Adrenal gland (tissue), 12 donors: ENCODE measurements around the gene TMEM123. TPM values are rescaled to one million over a fixed set of nuclear protein-coding genes. Genes with fewer than 3 reads are reported as not detected.
A peak's percentile ranks its signal among the peaks of the same experiment; 100 is the strongest.

Experiments
- DNase-seq, 7 donors: peaks; one replicate each; pipeline ENCODE4 v3.0.0-alpha.2; 2019 to 2020
- H3K27ac ChIP-seq, 5 donors: fragments of 200-600 bp; sonication (generic) in 4 of 5; 1 replicate in 3 of 5; 2 replicates in 2 of 5; pipeline versions ENCODE4 v1.5.1 to v1.8.0; 2016 to 2020; ENCODE audit warnings: mild to moderate bottlenecking in 1 of 5
- H3K27me3 ChIP-seq: fragments of 200-600 bp; 2 replicates; pipeline ENCODE4 v1.8.0; 2021
- H3K36me3 ChIP-seq, 2 donors: fragments of 200-600 bp; replicated peaks in 1 of 2; 1 replicate in 1 of 2; 2 replicates in 1 of 2; pipeline versions ENCODE4 v1.5.1 to v1.8.0; 2018 to 2022
- H3K4me1 ChIP-seq, 2 donors: fragments of 200-600 bp; replicated peaks in 1 of 2; 1 replicate in 1 of 2; 2 replicates in 1 of 2; pipeline versions ENCODE4 v1.5.1 to v1.8.0; 2018 to 2021
- H3K4me3 ChIP-seq, 4 donors: fragments of 200-600 bp; sonication (generic) in 3 of 4; one replicate each; pipeline ENCODE4 v1.5.1; 2016 to 2018
- H3K9me3 ChIP-seq, 3 donors: fragments of 200-600 bp; sonication (generic) in 1 of 3; replicated peaks in 1 of 3; 1 replicate in 2 of 3; 2 replicates in 1 of 3; pipeline versions ENCODE4 v1.5.1 to v1.8.0; 2016 to 2021
- CTCF ChIP-seq, 6 experiments: fragments of 450-650 bp in 4 of 6; fragments of 200-600 bp in 2 of 6; sonication (generic) in 1 of 6; IDR thresholded peaks; 1 replicate in 5 of 6; 2 replicates in 1 of 6; pipeline versions ENCODE4 v1.5.1 to v1.8.0; 2016 to 2021; ENCODE audit warnings: antibody characterized with exemption in 6 of 6, mild to moderate bottlenecking in 2 of 6, moderate library complexity in 1 of 6
- POLR2A ChIP-seq, 2 donors: fragments of 450-650 bp; IDR thresholded peaks; one replicate each; pipeline ENCODE4 v1.6.1; 2017; ENCODE audit warnings: antibody characterized with exemption in 2 of 2, mild to moderate bottlenecking in 2 of 2, moderate library complexity in 1 of 2
- WGBS, 4 donors: extraction: QIAGEN DNeasy Blood & Tissue Kit in 2 of 4; methylation state at CpG; one replicate each; pipeline versions ENCODE4 v1.1.5 to v1.1.7; 2013 to 2017; 5-methylcytosine and 5-hydroxymethylcytosine counted together
- intact Hi-C, 2 donors: fragments of 100-400 bp; cut with DNase I; formaldehyde crosslinking; loops; one replicate each; pipeline versions ENCODE4 v1.14.1 to v1.15.0; 2022 to 2023
- polyA plus RNA-seq, 3 donors: library from polyadenylated mRNA; stranded (reverse); fragments of 200-250 nt in 2 of 3; fragments of 350-450 nt in 1 of 3; fragmentation: Illumina TruSeq in 1 of 3; extraction: RNeasy Lipid Tissue Mini Kit (QIAGEN cat#74804) in 1 of 3; gene quantifications; one replicate each; pipeline ENCODE4 v1.2.3, GENCODE V29; 2013 to 2014
- total RNA-seq, 9 donors: library from RNA; depleted of rRNA in 4 of 9; stranded (reverse); fragments of >200 nt in 4 of 9; fragments of 120-200 nt in 1 of 9; fragmentation: NEBNext Ultra II Directional in 1 of 9; extraction: Animal tissue kit (Norgen Biotek cat#: 25700) in 1 of 9; gene quantifications; one replicate each; pipeline versions ENCODE4 v1.1.0 to v1.2.4, GENCODE V29; 2013 to 2023
- donor health status: healthy with polysubstance abuse.
- donor health status: Bipolar disorder and iron deficiency.
- donor health status: DM: yes; HTN: yes; CAD: no.
- donor health status: DM: no; HTN: no; CAD: no.
- donor health status: DM: no; HTN: no; CAD: no.
- donor health status: DM: yes; HTN: yes; CAD: no.

The TMEM123 gene
- total and polyA plus RNA-seq, 12 donors: 19.2 to 284 (median 117) TPM

DNA sequence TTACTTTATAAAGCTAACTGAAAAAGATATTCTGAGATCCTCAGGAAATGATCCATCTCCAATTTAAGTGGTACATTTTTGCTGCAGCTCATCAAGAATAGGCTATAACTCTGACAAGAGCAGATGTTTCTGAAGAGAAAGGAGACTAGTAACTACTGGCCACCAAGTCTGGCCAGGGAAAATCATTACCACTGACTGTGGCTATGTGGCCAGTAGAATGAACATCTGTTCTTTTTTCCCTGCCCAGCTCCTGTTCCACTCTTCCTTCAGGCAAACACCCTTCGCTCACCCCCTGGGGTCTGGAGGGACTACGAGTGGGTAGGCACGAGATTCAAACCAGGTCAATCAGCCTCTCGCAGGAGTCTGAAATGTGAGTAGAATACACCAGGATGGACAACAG is 23.9 kb downstream of the TMEM123 start:
- intact Hi-C loops: no loop called here
- TF ChIP-seq CTCF (IDR thresholded peaks at IDR 0.05) (no peak), POLR2A (IDR thresholded peaks at IDR 0.05) (no peak)
- Histone ChIP-seq H3K4me1 (peaks cover 0 to 12% of the 10 kb centered on the region in 2 donors), H3K9me3 (no peaks in the 10 kb centered on the region), H3K27ac (peak overlapping the region in 1 of 5 donors; percentile 52), H3K36me3 (no peaks in the 10 kb centered on the region), H3K27me3 (no peaks in the 10 kb centered on the region), H3K4me3 (no peak overlapping the region)
- no peak for DNase-seq
- 90 to 94% (median 92%) methylated on average over 4 of the region's 4 CpGs for WGBS, 4 donors

GRCh38 chr11:102427068-102427467 is 25.5 kb downstream of the TMEM123 start:
- peaks cover 0 to 12% of the 10 kb centered on the region in 2 donors for H3K4me1 ChIP-seq

GRCh38 chr11:102426570-102426969 is 26.0 kb downstream of the TMEM123 start:
- TF ChIP-seq POLR2A (IDR thresholded peaks at IDR 0.05) (no peak), CTCF (IDR thresholded peaks at IDR 0.05) (no peak)
- Histone ChIP-seq H3K27ac (no peak overlapping the region), H3K27me3 (no peaks in the 10 kb centered on the region), H3K36me3 (no peaks in the 10 kb centered on the region), H3K9me3 (no peaks in the 10 kb centered on the region), H3K4me3 (no peak overlapping the region), H3K4me1 (peaks cover 0 to 12% of the 10 kb centered on the region in 2 donors)
- no peak for DNase-seq
- intact Hi-C loops: no loop called here

More at GRCh38 chr11:102427068-102427467, 25.5 kb downstream of the TMEM123 start:
- Histone ChIP-seq H3K9me3 (no peaks in the 10 kb centered on the region), H3K4me3 (no peak overlapping the region), H3K27ac (no peak overlapping the region), H3K36me3 (no peaks in the 10 kb centered on the region), H3K27me3 (no peaks in the 10 kb centered on the region)
- no peak for TF ChIP-seq POLR2A (IDR thresholded peaks at IDR 0.05)
- TF ChIP-seq CTCF (IDR thresholded peaks at IDR 0.05): no peak
- WGBS, 4 donors: 0 to 3% (median 0%) methylated on average over 1 of the region's 1 CpG
- intact Hi-C loops: no loop called here
- no peak for DNase-seq

GRCh38 chr11:102426000-102426399 is 26.6 kb downstream of the TMEM123 start:
- no peaks in the 10 kb centered on the region for H3K36me3 ChIP-seq
- peaks cover 0 to 12% of the 10 kb centered on the region in 2 donors for H3K4me1 ChIP-seq
- H3K4me3 ChIP-seq: no peak overlapping the region
- TF ChIP-seq CTCF (IDR thresholded peaks at IDR 0.05): no peak
- no peak for TF ChIP-seq POLR2A (IDR thresholded peaks at IDR 0.05)
- no peaks in the 10 kb centered on the region for H3K9me3 ChIP-seq
- no peak overlapping the region for H3K27ac ChIP-seq
- 81 to 89% (median 85%) methylated on average over 2 of the region's 2 CpGs for WGBS, 4 donors
- no peaks in the 10 kb centered on the region for H3K27me3 ChIP-seq
- intact Hi-C loops: no loop called here
- DNase-seq: no peak
